Gastrocnemius medialis (tissue), 4 donors: ENCODE measurements around the gene GREB1.

Experiments used
- CTCF ChIP-seq, 5 experiments: fragments of 450-650 bp in 3 of 5; fragments of 200-600 bp in 2 of 5; sonication (generic) in 2 of 5; IDR thresholded peaks in 4 of 5; conservative IDR thresholded peaks in 1 of 5; 1 replicate in 4 of 5; 2 replicates in 1 of 5; pipeline ENCODE4 v1.5.1; 2016 to 2019; ENCODE audit warnings: antibody characterized with exemption in 5 of 5, mild to moderate bottlenecking in 3 of 5, moderate library complexity in 3 of 5
- POLR2A ChIP-seq, 2 donors: fragments of 450-650 bp; IDR thresholded peaks; one replicate each; pipeline ENCODE4 v1.6.1; 2017; ENCODE audit warnings: antibody characterized with exemption in 2 of 2, mild to moderate bottlenecking in 2 of 2, moderate library complexity in 2 of 2

GRCh38 chr2:11665028-11665427 lies 131.2 kb downstream of the GREB1 start:
- TF ChIP-seq CTCF (IDR thresholded peaks at IDR 0.05 in 4 of 5, conservative IDR thresholded peaks at IDR 0.05 in 1 of 5) (no peak), POLR2A (IDR thresholded peaks at IDR 0.05) (no peak)
